Measurements from ENCODE around the gene NFATC2.

GRCh38 chr20:51496964-51497363, 45.6 kb downstream of the NFATC2 start:
- no peak for TF ChIP-seq CTCF (conservative IDR thresholded peaks at IDR 0.05; ENCODE audit: low read depth in 2 of 2)
- TF ChIP-seq CREB1 (CRISPR knock-in tag; IDR thresholded peaks at IDR 0.05; ENCODE audit: low read depth), result no peak
- TF ChIP-seq POLR2AphosphoS5 (IDR thresholded peaks at IDR 0.05; ENCODE audit: low read depth), result no peak
- no peak for TF ChIP-seq EZH2 (IDR thresholded peaks at IDR 0.05; ENCODE audit: low read depth, unreplicated experiment)
- no peak for TF ChIP-seq EZH2phosphoT487 (IDR thresholded peaks at IDR 0.05; ENCODE audit: unreplicated experiment)
